ENCODE results near the gene RHOBTB3. TPM values are rescaled to one million over a fixed set of nuclear protein-coding genes. Genes with fewer than 3 reads are reported as not detected.

RHOBTB3 gene
- total RNA-seq, 1 donor from 2014 or later: 38.6 TPM

DNA sequence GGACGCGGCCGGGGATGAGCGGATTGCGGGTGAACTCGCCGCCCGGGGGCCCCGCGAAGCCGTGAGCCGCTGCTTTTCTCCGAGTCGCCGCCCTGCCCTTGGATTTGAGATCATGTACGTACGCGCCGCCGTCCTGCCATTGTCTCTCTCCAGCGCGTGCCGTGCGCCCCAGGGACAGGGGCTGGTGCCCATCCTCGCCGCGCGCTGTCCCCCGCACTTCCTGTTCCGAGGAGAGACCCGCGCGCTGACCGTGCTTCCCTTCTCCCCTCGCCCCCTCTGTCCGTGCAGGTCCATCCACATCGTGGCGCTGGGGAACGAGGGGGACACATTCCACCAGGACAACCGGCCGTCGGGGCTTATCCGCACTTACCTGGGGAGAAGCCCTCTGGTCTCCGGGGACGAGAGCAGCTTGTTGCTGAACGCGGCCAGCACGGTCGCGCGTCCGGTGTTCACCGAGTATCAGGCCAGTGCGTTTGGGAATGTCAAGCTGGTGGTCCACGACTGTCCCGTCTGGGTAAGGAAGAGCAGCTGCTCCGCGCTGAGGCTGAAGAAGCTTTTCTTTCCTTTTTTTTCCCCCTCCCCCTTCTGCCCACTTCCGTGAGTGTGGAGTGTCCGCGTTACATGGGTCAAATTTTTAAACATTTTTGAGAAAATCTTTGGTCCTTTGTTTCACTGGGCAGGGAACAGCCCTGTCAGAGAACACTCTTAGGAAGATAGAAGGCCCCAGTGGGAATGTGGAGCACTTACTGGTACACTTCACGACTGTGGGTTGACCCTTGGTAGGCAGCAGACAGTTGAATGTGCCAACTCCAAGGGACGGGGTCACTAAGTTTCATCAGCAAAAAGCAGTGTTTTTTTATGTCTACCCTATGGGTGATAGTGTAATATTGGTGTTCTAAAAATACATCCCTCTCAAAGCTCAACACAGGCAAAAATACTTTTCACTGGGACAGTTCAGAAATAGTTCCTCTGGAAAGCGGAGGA, 727 bp downstream of the RHOBTB3 start:
- DNase-seq (ENCODE audit: low spot score): peak; percentile 25

- DNase-seq (ENCODE audit: low spot score): no peak
Observed at GRCh38 chr5:95733107-95733665, 2.0 kb downstream of the RHOBTB3 start.

DNA sequence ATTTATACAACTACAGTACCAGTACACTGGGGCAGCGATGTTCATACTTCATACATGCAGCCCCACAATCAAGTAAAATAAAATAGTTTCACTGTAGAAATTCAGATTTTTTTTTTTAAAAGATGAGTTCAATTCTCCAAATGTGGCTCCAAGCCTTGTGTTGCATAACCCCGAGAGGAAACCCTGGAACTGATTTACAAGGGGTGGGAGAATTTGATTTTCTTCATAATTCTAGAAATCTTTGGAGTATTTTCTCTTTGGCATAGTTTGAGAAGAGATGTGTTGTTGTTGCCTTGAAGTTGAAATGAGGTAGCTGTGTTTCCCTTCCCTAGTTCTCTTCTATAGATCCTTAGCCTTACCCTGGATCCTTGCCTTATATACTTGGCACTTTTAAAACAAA, 3.1 kb downstream of the RHOBTB3 start:
- no peak for DNase-seq (ENCODE audit: low spot score)

DNA sequence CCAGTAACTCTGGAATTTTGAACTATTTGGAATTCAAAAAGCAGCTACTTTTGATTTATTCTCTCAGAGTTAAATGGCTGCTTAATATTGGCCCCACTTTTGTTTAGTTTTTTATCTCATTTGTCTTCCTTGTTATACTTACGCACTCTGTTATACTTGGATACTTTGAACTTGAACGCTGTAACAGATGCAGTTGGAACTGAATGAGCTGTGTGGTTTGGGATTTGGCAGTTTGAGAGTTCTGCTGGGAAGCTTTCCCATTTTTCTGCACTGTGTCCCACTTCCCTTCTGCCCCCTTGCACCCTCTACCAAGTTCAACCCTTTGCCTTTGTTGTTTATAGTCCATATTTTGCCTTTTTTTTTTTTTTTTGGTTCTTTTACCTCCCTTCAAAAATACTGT, 3.8 kb downstream of the RHOBTB3 start:
- DNase-seq (ENCODE audit: low spot score): peak; percentile 26

DNA sequence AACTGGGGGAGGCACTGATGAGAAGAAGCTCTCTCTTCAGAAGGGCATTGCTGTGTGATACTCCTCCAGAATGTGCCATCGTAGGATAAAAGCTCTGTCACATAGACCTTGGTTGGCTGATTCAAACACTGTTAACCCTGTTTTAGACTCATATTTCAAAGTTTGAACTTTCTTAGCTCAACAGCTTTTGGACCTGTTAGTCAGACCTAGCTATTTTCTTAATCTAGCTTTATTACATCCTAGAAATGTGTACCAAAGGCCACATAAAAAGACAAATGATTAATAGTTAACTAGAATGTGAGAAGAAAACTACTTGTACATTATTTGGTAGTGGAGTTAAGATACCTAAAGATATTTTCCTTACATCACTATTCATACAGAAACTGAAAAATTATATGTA, 4.3 kb downstream of the RHOBTB3 start:
- DNase-seq (ENCODE audit: low spot score): no peak

DNA sequence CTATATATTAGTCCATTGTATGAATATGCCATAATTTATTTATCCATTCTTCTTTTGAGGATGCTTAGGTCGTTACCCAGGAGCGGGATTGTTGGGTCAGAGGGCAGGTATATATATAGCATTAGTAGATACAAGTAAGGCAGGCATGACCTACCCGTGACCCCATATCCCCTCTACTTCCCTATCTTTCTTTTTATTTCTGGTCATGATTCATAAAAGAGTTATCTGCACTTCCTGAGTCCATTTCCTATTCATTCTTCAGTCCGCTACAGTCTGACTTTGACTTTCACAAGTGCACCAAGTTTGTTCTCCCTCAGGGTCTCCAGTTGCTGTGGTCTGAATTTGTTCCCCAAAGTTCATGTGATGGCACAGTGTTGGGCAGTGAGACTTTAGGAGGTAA, 6.9 kb downstream of the RHOBTB3 start:
- DNase-seq (ENCODE audit: low spot score): no peak

DNA sequence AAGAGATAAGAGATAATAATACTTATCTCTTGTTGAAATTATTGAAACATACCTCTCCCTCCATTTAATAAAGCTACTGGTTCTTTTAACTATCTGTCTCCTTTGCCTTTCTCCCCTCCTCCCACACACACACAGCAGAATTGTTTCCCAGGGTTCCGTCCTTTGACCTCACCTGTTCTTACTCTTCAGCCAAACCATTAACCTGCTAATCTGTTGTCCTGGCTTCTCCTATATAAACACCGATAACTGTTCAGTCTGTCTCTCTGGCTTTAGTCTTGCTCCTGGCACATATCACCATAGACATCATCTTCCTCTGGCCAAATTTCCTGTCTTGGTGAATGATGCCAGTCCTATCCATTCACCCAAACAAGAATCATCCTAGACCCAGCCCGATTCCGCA, 7.7 kb downstream of the RHOBTB3 start:
- DNase-seq (ENCODE audit: low spot score): no peak

GRCh38 chr5:95739857-95740256, 8.7 kb downstream of the RHOBTB3 start:
- no peak for DNase-seq (ENCODE audit: low spot score)

DNA sequence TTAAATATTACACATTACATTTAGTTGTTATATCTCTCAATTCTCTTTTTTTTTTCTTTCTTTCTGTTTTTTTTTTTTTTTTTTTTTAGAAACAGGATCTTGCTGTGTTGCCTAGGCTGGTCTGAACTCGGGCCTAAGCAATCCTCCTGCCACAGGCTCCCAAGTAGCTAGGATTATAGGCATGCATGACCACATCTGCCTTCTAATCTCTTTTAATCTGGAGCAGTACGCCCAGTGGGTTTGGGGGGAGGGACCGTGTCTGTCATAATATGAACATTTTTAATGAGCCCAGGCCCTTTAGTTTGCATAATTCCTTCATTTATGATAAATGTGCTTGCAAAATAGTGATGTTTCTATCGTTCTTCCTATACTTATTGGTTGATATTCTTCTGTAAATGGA, 10.3 kb downstream of the RHOBTB3 start:
- DNase-seq (ENCODE audit: low spot score): no peak

DNA sequence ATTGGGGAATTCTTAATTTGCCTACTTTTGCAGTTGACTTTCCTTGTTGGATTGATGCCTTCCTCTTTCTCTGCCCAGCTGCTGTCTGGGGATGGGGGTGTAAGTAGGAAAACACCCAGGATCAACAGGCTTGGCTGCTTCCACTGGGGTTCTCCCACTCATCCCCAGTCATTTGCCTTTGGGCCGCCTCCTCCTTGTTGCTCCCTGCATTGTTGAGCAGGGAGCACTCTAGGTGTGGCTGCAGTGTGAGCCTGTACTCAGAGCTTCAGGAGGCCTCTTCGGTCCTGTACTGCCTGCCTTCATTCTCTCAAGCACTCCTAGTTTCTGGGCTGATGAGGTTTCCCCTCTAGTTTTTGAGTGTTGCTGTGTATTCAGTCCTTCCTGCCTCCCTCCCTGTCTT, 12.1 kb downstream of the RHOBTB3 start:
- no peak for DNase-seq (ENCODE audit: low spot score)

- no peak for DNase-seq (ENCODE audit: low spot score)
Observed at GRCh38 chr5:95743877-95744276, 12.7 kb downstream of the RHOBTB3 start.

DNA sequence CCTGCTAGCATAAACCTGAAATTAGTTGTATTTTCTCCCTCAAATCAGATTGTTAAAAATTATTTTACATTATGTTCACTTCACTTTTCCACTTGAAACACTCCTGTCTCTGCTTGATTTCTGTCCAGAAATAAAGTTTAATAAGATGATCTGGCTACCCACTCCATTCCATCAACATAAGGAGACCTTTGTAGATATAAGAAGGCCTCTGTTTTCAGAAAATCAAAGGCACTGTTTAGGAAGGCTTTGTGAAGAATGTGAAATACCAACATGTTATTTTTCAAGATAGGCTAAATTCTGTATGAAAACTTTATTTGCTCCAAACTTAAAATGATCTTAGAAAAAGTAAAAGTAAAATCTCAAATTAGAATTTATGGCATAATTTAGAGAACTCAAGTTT, 15.1 kb downstream of the RHOBTB3 start:
- DNase-seq (ENCODE audit: low spot score): no peak

GRCh38 chr5:95746722-95747679, 15.9 kb downstream of the RHOBTB3 start:
- DNase-seq (ENCODE audit: low spot score): no peak

DNA sequence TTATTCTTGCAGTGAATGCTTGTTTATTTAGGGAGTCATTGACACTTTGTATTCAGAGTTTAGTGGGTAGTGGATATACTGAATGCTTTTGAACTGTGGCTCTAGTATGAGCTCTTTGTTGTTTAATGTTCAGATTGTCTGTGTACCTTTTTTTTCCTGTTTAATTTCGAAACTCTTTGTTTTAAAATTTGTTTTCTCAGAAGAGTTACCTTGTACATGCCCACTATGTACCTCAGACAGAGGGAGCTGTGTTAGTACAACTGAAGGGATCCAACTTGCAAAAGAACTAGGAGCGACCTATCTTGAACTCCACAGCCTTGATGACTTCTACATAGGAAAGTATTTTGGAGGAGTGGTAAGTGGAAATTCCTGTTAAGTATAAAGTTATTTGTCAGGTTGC, 17.0 kb downstream of the RHOBTB3 start:
- DNase-seq (ENCODE audit: low spot score): no peak

DNA sequence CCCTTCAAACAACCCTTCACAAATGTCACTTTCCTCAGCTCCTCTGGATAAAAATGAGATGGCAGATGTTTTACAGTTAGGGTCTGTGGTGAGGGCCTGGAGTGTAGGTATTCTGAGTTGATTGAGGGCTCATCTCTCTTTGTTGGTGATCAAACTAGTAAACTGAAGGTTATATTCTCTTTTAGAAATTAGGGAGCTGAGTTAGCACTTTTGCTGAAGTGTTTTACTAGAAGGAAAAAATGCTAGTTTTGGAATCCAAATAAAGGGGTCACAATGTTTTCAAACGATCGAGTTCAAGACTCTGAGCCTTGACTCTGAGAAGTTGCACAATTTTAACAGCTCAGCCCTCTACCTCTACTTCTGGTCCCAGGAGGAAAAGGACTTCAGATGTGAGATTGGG, 23.4 kb downstream of the RHOBTB3 start:
- DNase-seq (ENCODE audit: low spot score): no peak

DNA sequence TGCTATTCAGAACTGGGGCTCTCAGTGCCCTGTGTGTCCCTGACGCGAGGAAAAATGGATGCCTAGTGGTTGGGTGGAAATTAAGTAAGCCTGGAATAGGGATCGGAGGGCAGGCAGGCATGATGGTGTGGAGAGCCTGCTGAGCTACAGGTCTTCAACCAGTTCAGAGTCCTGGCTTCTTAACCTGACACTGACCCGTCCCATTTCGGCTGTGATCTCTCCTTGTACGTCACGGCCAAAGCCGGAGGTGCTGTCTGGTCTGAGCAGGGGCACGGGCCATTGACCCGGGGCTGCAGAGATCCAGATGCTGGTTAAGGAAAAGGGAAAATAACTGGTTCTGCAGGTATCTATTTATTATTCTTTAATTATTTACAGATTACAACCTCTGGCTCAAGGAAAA, 27.9 kb downstream of the RHOBTB3 start:
- peak; percentile 45 for DNase-seq (ENCODE audit: low spot score)

DNA sequence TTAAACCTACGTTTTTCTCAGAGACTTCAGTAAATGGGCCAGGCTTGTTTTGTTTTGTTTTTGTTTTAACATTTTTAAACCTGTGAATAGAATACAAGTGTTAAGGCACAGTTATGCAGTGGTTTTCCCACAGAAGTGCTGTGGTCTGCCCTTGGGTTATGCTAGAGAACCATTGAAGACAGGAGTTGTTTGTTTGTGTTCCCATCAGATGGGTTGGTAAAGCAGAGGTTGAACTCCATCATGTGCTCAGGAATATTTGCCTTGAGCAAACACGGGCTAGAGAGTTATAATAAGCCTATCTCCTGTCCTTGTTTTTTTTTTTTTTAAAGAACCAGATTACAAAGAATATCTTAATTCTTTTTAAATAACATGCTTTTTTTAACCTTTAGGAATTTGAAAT, 28.5 kb downstream of the RHOBTB3 start:
- peak; percentile 46 for DNase-seq (ENCODE audit: low spot score)

DNA sequence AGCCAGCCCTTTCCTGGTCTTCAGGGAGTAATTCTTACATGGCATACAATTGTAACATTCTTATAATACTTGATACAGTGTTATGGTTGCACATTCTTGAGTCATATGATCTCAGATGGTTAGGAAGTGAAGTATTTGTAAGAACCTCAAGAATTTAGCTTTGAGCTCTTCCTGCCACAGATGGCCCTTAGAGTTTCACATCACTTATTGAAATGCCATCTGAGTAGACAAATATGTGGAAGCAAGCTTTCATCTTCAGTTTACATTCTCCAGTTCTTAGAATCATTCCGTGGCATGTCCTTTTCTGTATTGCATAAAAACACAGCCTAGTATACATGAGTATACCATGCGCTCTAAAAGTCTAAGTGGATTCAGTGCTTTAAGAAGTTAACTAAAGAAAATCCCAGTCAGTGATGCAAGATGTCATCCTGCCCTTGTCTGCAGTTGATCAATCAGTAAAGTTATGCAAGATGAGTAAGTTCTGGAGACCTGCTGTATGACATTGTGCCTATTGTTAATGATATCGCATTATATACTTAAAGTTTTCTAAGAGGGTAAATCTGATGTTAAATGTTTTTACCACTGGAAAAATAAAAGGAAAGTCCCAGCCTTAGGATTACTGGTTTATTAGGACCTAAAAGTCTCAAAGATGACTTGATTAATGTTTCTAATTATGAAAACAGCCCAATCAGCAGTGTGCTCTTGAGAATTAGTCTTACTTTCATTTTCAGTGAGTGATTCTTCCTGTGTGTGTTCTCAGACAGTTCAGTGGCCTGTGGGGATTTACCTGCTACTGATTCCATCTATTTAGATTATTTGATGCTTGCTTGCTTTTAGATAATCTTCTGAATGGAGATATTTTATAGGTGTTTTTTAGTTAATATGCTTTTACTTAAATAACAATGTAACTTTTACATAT, 29.4 kb downstream of the RHOBTB3 start:
- no peak for DNase-seq (ENCODE audit: low spot score)

GRCh38 chr5:95761771-95762651, 30.9 kb downstream of the RHOBTB3 start:
- DNase-seq (ENCODE audit: low spot score): no peak

GRCh38 chr5:95762652-95763041, 31.5 kb downstream of the RHOBTB3 start:
- no peak for DNase-seq (ENCODE audit: low spot score)
